SK-N-SH (cell line): ENCODE data around the gene PLAAT1. TPM values are rescaled to one million over a fixed set of nuclear protein-coding genes. Genes with fewer than 3 reads are reported as not detected.

Experiments used
- CTCF ChIA-PET: fragments of 300-600, 350-600 bp; formaldehyde crosslinking; extraction: SDS; loops from one replicate; lab custom pipeline; 2021; lab: Yijun Ruan, JAX
- POLR2A ChIA-PET: fragments of 350-600 bp; sonication (Branson Sonifier 250); formaldehyde crosslinking; extraction: SDS; loops from one replicate; lab custom pipeline; 2020; ENCODE audit warnings: antibody characterized with exemption, inconsistent platforms; lab: Yijun Ruan, JAX
- DNase-seq: peaks from one replicate; pipeline ENCODE4 v3.0.0; 2012
- H2AFZ ChIP-seq: fragments of 200-600 bp; sonication (generic); 2 replicates; pipeline ENCODE4 v1.8.1; 2016; ENCODE audit warnings: antibody characterized with exemption, mild to moderate bottlenecking, low read depth
- H3F3A ChIP-seq: fragments of 200-600 bp; sonication (generic); replicated peaks from 2 replicates; pipeline ENCODE3; 2016; ENCODE audit warnings: antibody characterized with exemption, mild to moderate bottlenecking; ENCODE audit not compliant: insufficient read depth
- H3K27ac ChIP-seq, 2 experiments: fragments of 200-500 bp in 1 of 2; fragments of 200-600 bp in 1 of 2; sonication (Bioruptor generic) in 1 of 2; sonication (generic), shearing (Covaris generic) in 1 of 2; 2 replicates each; pipeline versions ENCODE4 v1.5.1 to v1.6.1; 2014 to 2016; ENCODE audit warnings: low read depth in 2 of 2, inconsistent platforms in 1 of 2, low read length in 1 of 2, mild to moderate bottlenecking in 1 of 2, mixed read lengths in 1 of 2
- H3K27me3 ChIP-seq: fragments of 200-600 bp; sonication (generic), shearing (Covaris generic); 2 replicates; pipeline ENCODE4 v1.6.1; 2016; ENCODE audit warnings: mixed run types; ENCODE audit not compliant: insufficient read depth
- H3K36me3 ChIP-seq, 2 experiments: fragments of 200-500 bp in 1 of 2; fragments of 200-600 bp in 1 of 2; sonication (Bioruptor generic) in 1 of 2; sonication (generic) in 1 of 2; replicated peaks in 1 of 2; 2 replicates each; pipeline versions ENCODE3 to v1.5.1; 2014 to 2016; ENCODE audit warnings: low read length in 1 of 2, mild to moderate bottlenecking in 1 of 2; ENCODE audit not compliant: insufficient read depth in 2 of 2, control insufficient read depth in 1 of 2
- H3K4me1 ChIP-seq, 2 experiments: fragments of 200-500 bp in 1 of 2; fragments of 200-600 bp in 1 of 2; sonication (Bioruptor generic) in 1 of 2; sonication (generic), shearing (Covaris generic) in 1 of 2; 2 replicates each; pipeline versions ENCODE4 v1.5.1 to v1.6.1; 2014 to 2016; ENCODE audit warnings: low read depth in 1 of 2, low read length in 1 of 2, mixed run types in 1 of 2; ENCODE audit not compliant: insufficient read depth in 2 of 2, control insufficient read depth in 1 of 2
- H3K4me2 ChIP-seq: fragments of 200-600 bp; sonication (generic), shearing (Covaris generic); 2 replicates; pipeline ENCODE4 v1.6.1; 2017; ENCODE audit warnings: mixed run types
- H3K4me3 ChIP-seq, 2 experiments: fragments of 200-500 bp in 1 of 2; fragments of 200-600 bp in 1 of 2; sonication (Bioruptor generic) in 1 of 2; sonication (generic), shearing (Covaris generic) in 1 of 2; 2 replicates each; pipeline versions ENCODE4 v1.5.1 to v1.8.1; 2014 to 2016; ENCODE audit warnings: low read depth in 2 of 2, inconsistent platforms in 1 of 2, low read length in 1 of 2, mild to moderate bottlenecking in 1 of 2, mixed read lengths in 1 of 2, moderate library complexity in 1 of 2
- H3K79me2 ChIP-seq: fragments of 200-600 bp; sonication (generic); 2 replicates; pipeline ENCODE4 v1.8.1; 2017; ENCODE audit warnings: mild to moderate bottlenecking; ENCODE audit not compliant: insufficient read depth
- H3K9ac ChIP-seq: fragments of 200-600 bp; sonication (generic); 2 replicates; pipeline ENCODE4 v1.6.1; 2017; ENCODE audit warnings: mixed run types
- H3K9me2 ChIP-seq: fragments of 200-600 bp; sonication (generic); 2 replicates; pipeline ENCODE4 v1.6.1; 2017; ENCODE audit warnings: mixed run types
- H3K9me3 ChIP-seq: fragments of 200-600 bp; sonication (generic); 2 replicates; pipeline ENCODE4 v1.6.1; 2017; ENCODE audit warnings: mixed run types, mild to moderate bottlenecking, moderate library complexity
- H4K20me1 ChIP-seq: fragments of 200-600 bp; sonication (generic); 2 replicates; pipeline ENCODE4 v1.6.1; 2017; ENCODE audit warnings: mild to moderate bottlenecking, mixed run types; ENCODE audit not compliant: insufficient read depth
- ELF1 ChIP-seq: IDR thresholded peaks from 2 replicates; pipeline ENCODE4 v1.4.0; 2012
- GATA2 ChIP-seq: sonication (generic); formaldehyde crosslinking; IDR thresholded peaks from 2 replicates; pipeline ENCODE4 v1.5.0; 2020; ENCODE audit warnings: mild to moderate bottlenecking, missing genetic modification reagents
- MEF2A ChIP-seq: IDR thresholded peaks from 2 replicates; pipeline ENCODE4 v1.4.0; 2012; ENCODE audit warnings: low read depth, borderline replicate concordance
- NFIC ChIP-seq: IDR thresholded peaks from 2 replicates; pipeline ENCODE4 v1.4.0; 2012; ENCODE audit warnings: borderline replicate concordance
- NRF1 ChIP-seq: IDR thresholded peaks from 2 replicates; pipeline ENCODE4 v1.6.1; 2012; ENCODE audit warnings: low read depth, mild to moderate bottlenecking, low read length
- POLR2AphosphoS5 ChIP-seq: IDR thresholded peaks from 2 replicates; pipeline ENCODE4 v1.6.1; 2012; ENCODE audit warnings: low read depth, low read length
- RCOR1 ChIP-seq: fragments of 150-350 bp; IDR thresholded peaks from 2 replicates; pipeline ENCODE4 v1.6.1; 2017; ENCODE audit warnings: antibody characterized with exemption, low read length
- RFX5 ChIP-seq: IDR thresholded peaks from 2 replicates; pipeline ENCODE4 v1.6.1; 2012; ENCODE audit warnings: mild to moderate bottlenecking, improper control_type of control experiment, low read length
- RXRA ChIP-seq: IDR thresholded peaks from 2 replicates; pipeline ENCODE4 v1.4.0; 2012; ENCODE audit warnings: low read depth, mild to moderate bottlenecking, borderline replicate concordance
- SIN3A ChIP-seq: IDR thresholded peaks from 2 replicates; pipeline ENCODE4 v1.6.1; 2012; ENCODE audit warnings: low read depth, mild to moderate bottlenecking, low read length, moderate library complexity, borderline replicate concordance
- TEAD4 ChIP-seq: IDR thresholded peaks from 2 replicates; pipeline ENCODE4 v1.4.0; 2012; ENCODE audit warnings: mild to moderate bottlenecking, borderline replicate concordance; ENCODE audit not compliant: insufficient read depth
- YY1 ChIP-seq: IDR thresholded peaks from 2 replicates; pipeline ENCODE4 v1.4.0; 2012; ENCODE audit warnings: low read depth, mild to moderate bottlenecking
- ZBTB33 ChIP-seq: IDR thresholded peaks from 2 replicates; pipeline ENCODE4 v1.4.0; 2012; ENCODE audit warnings: low read depth, borderline replicate concordance
- whole genome bisulfite sequencing: methylation state at CpG from one replicate; pipeline ENCODE4 v1.1.6; 2017; ENCODE audit warnings: low lambda C conversion rate; 5-methylcytosine and 5-hydroxymethylcytosine counted together
- polyA plus RNA-seq, 3 experiments: library from polyadenylated mRNA; depleted of rRNA; stranded (reverse); fragments of >200 nt; gene quantifications; 2 replicates each; pipeline ENCODE4 v1.2.3, GENCODE V29; 2012
- TF ChIP-seq, protein P1 (sequence below): fragments of 200-600 bp; sonication (generic); IDR thresholded peaks from 2 replicates; pipeline ENCODE4 v1.6.1; 2017; ENCODE audit warnings: antibody characterized with exemption, mild to moderate bottlenecking, moderate library complexity
- TF ChIP-seq, protein P2 (sequence below): fragments of 150-350 bp; IDR thresholded peaks from 2 replicates; pipeline ENCODE4 v1.6.1; 2017; ENCODE audit warnings: antibody characterized with exemption, low read length, low read depth, borderline replicate concordance

PLAAT1 gene
- polyA plus RNA-seq, 1 of the 3 experiments (the other 2 are of a cell fraction) = 1.6 TPM

DNA sequence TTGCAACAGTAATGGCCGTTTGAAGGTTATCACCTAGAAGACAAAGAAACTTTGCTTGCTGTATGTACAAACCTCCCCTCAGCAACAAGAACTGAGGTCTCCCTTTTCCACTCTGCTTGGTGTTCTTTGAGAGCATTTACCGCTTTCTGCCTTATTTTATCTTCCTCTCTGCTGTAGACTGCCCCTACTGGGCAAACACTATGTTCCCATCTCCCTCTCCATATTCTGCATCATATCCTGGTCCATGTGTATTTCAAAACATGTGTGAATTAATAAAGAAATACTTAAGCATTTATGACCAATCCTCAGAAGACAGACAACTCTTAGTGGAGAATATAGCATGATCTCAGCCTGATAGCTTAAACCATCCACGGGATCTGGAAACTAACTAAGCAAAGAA, 73.1 kb downstream of the PLAAT1 start:
- Histone ChIP-seq H4K20me1 (no peaks in the 10 kb centered on the region), H3K9me3 (no peaks in the 10 kb centered on the region), H3K9me2 (no peaks in the 10 kb centered on the region), H2AFZ (no peak overlapping the region), H3F3A (no peaks in the 10 kb centered on the region), H3K27me3 (no peaks in the 10 kb centered on the region), H3K27ac (no peak overlapping the region), H3K9ac (no peak overlapping the region), H3K36me3 (no peaks in the 10 kb centered on the region), H3K4me2 (no peak overlapping the region), H3K79me2 (no peaks in the 10 kb centered on the region), H3K4me3 (no peak overlapping the region), H3K4me1 (no peaks in the 10 kb centered on the region)
- peak; percentile 2 for DNase-seq
- no peak for TF ChIP-seq NRF1
- TF ChIP-seq, protein P1, sequence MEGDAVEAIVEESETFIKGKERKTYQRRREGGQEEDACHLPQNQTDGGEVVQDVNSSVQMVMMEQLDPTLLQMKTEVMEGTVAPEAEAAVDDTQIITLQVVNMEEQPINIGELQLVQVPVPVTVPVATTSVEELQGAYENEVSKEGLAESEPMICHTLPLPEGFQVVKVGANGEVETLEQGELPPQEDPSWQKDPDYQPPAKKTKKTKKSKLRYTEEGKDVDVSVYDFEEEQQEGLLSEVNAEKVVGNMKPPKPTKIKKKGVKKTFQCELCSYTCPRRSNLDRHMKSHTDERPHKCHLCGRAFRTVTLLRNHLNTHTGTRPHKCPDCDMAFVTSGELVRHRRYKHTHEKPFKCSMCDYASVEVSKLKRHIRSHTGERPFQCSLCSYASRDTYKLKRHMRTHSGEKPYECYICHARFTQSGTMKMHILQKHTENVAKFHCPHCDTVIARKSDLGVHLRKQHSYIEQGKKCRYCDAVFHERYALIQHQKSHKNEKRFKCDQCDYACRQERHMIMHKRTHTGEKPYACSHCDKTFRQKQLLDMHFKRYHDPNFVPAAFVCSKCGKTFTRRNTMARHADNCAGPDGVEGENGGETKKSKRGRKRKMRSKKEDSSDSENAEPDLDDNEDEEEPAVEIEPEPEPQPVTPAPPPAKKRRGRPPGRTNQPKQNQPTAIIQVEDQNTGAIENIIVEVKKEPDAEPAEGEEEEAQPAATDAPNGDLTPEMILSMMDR = peak; percentile 44
- 12% methylated on average over 3 of the region's 3 CpGs for WGBS
- ChIA-PET CTCF (interaction anchor here (1.0 to 1.3 kb wide), 3 partner anchors 10 to 253 kb away, joined by 3 to 4 read pairs (median 4); no protein-coding TSS in a partner anchor), POLR2A (no interaction called here)

- no peak for DNase-seq
- POLR2A ChIA-PET = no interaction called here
- Histone ChIP-seq H3K9ac (no peak overlapping the region), H3K27me3 (no peaks in the 10 kb centered on the region), H3K4me3 (no peak overlapping the region), H3K4me1 (no peaks in the 10 kb centered on the region), H3K36me3 (no peaks in the 10 kb centered on the region), H3F3A (no peaks in the 10 kb centered on the region), H4K20me1 (no peaks in the 10 kb centered on the region), H3K9me2 (no peaks in the 10 kb centered on the region), H3K4me2 (no peak overlapping the region), H2AFZ (no peak overlapping the region), H3K9me3 (no peaks in the 10 kb centered on the region), H3K27ac (no peak overlapping the region), H3K79me2 (no peaks in the 10 kb centered on the region)
- WGBS = 3% methylated on average over 2 of the region's 2 CpGs
- CTCF ChIA-PET = no interaction called here
- TF ChIP-seq RFX5 = no peak
- no peak for TF ChIP-seq TEAD4
- no peak for TF ChIP-seq POLR2AphosphoS5
- no peak for TF ChIP-seq MEF2A
- no peak for TF ChIP-seq ZBTB33
- TF ChIP-seq, protein P2, sequence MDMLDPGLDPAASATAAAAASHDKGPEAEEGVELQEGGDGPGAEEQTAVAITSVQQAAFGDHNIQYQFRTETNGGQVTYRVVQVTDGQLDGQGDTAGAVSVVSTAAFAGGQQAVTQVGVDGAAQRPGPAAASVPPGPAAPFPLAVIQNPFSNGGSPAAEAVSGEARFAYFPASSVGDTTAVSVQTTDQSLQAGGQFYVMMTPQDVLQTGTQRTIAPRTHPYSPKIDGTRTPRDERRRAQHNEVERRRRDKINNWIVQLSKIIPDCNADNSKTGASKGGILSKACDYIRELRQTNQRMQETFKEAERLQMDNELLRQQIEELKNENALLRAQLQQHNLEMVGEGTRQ = no peak
- no peak for TF ChIP-seq GATA2 (CRISPR knock-in tag)
- TF ChIP-seq ELF1 = no peak
- TF ChIP-seq RXRA = no peak
- no peak for TF ChIP-seq NFIC
- no peak for TF ChIP-seq SIN3A
- TF ChIP-seq RCOR1 = no peak
- no peak for TF ChIP-seq YY1
Measured at GRCh38 chr3:193317682-193318300, 76.8 kb downstream of the PLAAT1 start.

Other genes starting within 250 kb of the PLAAT1 start
- not detected in 2 replicates for gene ATP13A5, start 137.5 kb downstream of the PLAAT1 start, polyA plus RNA-seq (2012; rRNA removed)